ENCODE measurements around the gene GBP6. TPM values are rescaled to one million over a fixed set of nuclear protein-coding genes. Genes with fewer than 3 reads are reported as not detected.

Gene GBP6
- total RNA-seq: 75.2 and 93.7 TPM in 2 replicates

GRCh38 chr1:89363638-89364536, at the start of gene GBP6:
Gene GBP6, plus strand, starts transcription at chr1:89364059. Its CDS starts 4,493 bp downstream, at chr1:89368552.

Other genes starting within 250 kb of the GBP6 start
- gene GBP2, start 237.9 kb upstream of the GBP6 start, total RNA-seq: 1.6 and 2.2 TPM in 2 replicates
- gene GBP7, start 188.1 kb upstream of the GBP6 start, total RNA-seq: not detected in 2 replicates
- gene GBP4, start 165.1 kb upstream of the GBP6 start, total RNA-seq: 0.07 TPM in 1 of 2 replicates, not detected in the other
- gene GBP5, start 91.2 kb upstream of the GBP6 start, total RNA-seq: 0.05 and 0.71 TPM in 2 replicates
- gene LRRC8B, start 160.8 kb downstream of the GBP6 start, total RNA-seq: 9.1 and 14.5 TPM in 2 replicates

All from airway epithelial cell (primary cell).